HG02943 (cell line): Measurements from ENCODE around the gene TCHHL1.

Source experiments
- ATAC-seq: cut with Tn5 transposase; IDR thresholded peaks from one replicate; pipeline ENCODE4 v1.9.1; 2021; ENCODE audit warnings: mild to moderate bottlenecking, low read depth, moderate library complexity; ENCODE audit not compliant: unreplicated experiment

TCHHL1 gene

DNA sequence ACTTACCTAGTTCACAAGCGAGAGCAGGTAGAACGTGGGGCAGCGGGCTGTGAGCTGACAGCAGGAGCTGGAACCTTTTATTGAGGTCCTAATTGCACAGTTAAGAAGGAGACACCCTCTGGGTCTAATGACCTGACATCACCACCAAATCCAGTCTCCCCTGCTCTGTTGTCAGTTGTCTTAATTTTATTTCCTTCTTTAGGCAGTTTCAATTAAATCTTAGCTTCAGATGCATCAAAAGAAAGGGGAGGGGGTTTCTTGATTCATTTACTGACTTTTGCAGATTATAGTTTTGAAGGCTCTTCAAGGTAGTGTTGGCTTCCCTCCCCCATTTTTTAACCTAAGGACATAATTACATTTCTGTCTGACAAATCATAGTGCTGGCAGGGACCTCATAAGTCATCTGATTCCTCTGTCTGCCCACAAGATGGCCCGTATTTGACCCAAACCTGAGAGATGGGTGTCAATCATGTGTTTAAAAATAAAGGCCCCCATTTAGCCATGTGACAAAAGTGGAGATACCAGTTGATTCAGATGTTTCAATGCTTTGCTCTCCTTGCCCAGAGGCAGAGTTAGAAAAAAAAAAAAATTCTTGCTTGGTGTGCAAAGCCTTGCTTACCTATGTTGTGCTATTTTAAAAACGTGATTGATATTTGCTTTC, at the start of gene TCHHL1:
Gene TCHHL1, minus strand, starts transcription at position 51 of the 661 bp plus-strand sequence. CDS start 921 bp downstream, outside the sequence.
- no peak for ATAC-seq

DNA sequence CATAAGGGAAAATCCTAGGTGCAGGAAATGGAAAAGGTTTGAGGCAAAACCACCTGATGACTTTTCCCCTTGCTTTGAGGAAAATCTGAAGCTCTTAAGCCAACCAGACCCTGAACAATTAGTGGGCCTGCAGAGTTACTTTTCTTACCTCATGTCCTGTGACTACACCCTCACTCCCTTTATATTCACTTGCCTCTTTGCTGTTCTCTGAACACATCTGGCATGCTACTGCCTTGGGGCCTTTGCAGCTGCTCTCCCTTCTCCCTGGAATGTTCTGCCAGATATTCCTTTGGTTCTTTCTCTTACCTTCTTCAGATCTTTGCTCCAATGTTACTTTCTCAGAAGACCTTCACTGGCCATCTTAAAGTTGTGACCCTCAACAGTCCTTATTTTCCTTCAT, 48.4 kb upstream of the TCHHL1 start:
- ATAC-seq, result no peak

DNA sequence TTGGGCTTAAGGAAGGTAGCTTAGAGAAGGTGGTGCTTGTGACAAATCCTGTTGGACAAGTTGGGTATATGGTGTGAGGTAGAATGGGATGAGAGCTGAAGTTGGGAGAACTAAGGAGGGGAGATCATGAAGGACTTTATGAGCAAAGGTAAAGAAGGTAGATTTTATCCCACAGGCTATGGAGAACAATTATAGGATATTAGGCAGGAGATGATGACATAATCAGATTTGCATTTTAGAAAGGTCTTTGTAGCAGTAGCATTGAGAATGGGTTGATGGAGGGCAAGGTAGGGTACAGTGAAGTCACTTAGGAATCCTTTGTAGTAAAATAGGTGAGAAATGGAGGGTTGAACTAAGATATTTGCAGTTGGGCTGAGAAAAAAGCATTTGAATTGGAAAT, 41.3 kb upstream of the TCHHL1 start:
- ATAC-seq, result no peak

DNA sequence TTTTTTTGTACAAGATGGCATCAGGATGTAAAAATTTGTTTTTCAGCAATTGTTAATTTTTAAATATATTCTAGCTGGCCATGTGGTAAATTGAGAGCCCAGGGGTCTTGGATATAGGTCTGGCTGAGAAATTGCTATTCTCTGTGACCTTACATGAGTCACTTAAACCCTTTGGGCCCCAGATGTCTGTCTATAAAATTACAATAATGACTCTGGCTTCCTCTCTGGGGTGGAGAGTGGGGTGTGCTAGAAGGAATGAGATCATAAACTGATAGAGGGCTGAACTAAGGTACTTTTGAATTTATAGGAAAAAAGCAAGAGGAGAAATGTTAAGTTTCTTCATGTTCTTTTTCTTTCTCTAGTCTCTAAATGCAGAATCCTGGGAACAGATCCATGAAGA, 38.8 kb upstream of the TCHHL1 start:
- no peak for ATAC-seq

DNA sequence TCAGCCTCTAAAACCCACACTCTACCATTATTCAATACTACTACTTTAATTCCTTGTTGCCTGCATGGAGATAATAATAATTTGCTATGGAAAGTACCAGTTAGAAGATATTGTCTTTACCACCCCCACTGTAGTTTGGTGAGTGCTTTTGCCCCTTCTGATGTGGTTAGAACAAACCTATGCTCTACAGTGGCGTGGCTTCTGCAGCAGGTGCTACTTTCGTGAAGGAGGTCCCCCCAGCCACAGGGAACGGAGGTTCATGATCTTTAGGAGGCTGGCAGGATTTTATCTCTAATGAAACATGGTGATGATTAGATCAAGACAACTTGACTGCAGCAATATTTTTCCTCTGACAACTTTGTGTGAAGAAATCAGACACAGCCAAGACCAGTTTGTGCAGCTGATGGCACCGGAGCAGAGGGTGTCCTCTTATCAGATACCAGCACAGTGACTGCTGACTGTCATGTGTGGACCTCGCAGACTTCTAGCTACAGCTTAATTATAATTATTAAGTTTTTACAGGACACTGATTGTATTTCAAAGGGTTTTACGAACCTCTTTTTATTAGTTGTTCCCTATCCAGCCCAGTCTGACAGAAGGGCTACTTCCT, 37.1 kb upstream of the TCHHL1 start:
- ATAC-seq, result no peak

DNA sequence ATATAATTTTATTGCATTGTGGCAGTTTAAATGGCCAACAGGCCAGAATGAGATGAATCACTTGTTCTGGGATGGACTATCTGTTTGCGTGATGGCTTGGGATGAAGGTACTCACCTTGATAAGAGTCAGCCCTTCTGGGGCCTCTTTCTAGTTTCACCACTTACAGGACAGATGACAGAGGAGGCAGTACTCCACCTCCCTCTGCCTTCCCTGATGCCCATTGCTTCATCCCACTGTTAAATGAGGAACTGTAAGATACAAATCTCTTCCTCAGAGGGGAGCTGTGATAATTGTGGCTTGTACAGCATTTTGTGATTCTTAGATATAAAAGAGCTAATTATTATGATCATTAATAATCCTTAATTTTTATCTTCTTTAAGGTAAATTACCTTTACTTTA, 30.1 kb upstream of the TCHHL1 start:
- no peak for ATAC-seq

DNA sequence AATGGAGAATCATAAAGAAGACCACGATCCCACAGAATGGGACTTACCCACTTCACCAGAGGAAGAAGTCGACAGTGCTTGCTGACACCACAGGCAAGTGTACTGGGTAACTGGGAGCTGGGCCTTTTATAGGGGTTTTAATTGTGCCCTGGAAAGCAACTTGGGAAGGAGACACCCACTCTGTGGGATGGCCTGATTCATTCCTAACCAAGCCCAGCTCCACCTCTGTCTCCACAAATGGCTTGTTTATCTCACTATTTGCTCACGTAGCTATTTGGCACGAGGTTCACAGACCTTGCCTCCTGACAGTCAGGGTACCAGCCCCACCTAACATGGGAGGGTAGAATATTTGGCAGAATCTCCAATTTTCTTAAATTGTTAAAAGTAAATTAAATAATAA, 26.5 kb upstream of the TCHHL1 start, which contains the start of gene TCHH:
Gene TCHH, minus strand, starts transcription at position 101 of the 400 bp plus-strand sequence. CDS start 1,364 bp downstream, outside the sequence.
- ATAC-seq, result no peak

DNA sequence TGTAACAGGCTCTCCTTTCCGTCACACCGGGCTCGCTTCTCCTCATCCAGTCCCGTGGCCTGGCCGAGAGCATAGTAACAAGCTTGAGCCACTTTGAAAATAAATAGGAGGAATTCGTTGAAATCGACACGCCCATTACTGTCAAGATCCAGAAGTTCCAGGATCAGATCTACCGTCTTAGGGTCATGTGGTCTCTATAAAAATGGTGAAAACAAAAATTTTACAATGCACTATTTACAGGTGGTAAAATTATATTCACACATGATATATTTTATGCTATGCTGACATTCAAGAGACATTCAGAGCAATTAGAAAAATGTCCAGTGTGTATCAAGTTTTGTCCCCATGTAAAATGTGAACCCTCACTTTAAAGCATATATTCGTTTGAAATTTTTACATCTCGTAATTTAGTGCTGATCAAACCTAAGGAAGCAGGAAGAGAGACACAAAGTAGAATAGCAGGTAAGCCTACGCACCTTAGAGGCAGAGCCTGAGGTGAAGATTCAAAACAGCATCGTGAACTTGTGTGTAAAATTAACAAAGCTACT, 24.1 kb upstream of the TCHHL1 start:
- no peak for ATAC-seq

DNA sequence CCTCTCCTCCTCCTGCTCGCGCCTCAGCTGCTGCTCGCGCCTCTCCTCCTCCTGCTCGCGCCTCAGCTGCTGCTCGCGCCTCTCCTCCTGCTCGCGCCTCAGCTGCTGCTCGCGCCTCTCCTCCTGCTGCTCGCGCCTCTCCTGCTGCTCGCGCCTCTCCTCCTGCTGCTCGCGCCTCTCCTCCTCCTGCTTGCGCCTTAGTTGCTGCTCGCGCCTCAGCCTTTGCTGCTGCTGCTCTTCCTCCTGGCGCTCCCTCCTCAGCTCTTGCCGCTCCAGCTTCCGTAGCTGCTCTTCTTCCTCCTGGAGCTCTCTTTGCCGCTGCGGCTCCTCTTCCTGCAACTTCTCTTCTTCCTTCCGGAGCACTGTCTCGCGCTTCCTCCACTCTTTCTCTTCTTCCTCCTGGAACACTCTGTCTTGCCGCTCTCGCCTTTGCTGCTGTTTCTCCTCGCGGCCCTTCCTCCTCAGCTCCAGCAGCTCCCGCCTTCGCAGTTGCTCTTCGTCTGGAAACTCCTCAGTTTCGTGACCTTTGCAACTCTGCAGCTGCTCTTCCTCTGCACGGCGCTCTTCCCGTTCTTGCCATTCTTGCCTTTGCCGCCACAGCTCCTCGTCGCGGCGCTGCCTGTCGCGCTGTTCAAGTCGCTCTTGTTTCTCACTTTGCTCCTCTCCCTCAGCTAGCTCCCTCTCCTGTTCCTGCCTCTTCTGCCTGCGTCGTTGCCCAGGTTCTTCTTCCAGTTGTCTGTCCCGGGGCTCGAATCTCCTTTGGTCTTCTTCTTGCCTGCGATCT, 23.4 kb upstream of the TCHHL1 start:
- no peak for ATAC-seq

DNA sequence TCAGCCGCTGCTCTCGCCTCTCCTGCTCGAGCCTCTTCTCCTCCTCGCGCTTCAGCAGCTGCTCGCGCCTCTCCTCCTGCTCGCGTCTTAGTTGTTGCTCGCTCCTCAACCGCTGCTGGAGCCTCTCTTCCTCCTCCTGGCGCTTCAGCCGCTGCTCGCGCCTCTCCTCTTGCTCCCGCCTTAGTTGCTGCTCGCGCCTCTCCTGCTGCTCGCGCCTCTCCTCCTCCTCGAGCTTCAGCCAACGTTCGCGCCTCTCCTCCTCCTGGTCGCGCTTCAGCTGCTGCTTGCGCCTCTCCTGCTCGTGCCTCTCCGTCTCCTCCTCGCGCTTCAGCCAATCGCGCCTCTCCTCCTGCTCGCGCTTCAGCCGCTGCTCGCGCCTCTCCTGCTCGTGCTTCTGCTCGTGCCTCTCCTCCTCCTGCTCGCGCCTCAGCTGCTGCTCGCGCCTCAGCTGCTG, 22.7 kb upstream of the TCHHL1 start:
- ATAC-seq, result no peak

DNA sequence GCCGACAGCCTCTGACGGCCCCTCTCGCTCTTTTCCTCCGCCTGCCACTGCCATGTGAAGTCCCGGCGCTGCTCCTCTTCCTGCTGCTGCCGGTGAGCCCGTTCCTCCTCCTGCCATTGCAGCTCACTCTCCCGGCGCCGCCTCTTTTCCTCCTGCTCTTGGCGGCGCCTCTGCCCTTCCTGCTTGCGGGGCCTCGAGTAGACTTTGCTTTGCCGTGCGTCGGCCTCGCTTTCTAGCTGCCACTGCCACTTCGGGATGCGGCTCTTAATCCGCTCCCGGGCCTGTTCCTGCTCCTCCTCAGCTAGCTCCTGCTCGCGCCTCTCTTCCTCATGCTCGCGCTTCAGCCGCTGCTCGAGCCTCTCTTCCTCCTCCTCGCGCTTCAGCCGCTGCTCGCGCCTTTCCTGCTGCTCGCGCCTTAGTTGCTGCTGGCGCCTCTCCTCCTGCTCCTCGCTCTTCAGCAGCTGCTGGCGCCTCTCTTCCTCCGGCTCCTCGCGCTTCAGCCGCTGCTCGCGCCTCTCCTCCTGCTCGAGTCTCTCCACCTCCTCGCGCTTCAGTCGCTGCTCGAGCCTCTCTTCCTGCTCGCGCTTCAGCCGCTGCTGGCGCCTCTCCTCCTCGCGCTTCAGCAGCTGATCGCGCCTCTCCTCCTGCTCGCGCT, 22.1 kb upstream of the TCHHL1 start:
- no peak for ATAC-seq

DNA sequence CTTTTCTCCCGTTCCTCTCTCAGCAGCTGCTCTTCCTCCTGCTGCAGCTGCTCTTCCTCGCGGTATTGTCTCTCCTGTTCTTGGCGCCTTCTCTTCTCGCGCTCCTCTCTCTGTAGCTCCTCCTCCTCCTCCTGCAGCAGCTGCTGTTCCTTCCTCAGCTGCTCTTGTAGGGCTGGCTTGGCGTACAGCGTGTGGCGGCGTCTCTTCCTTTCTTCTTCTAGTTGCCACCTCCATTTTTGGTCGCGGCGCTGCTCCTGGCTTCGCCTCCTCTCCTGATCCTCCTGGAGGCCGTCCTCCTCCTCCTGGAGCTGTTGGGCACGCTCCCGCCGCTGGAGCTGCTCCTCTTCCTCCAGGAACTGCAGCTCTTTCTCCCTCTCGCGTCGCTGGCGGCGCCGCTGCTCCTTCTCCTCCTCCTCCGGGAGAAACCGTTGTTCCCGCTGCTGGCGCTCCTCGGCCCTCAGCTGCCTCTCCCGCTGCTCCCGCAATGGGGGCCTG, 21.5 kb upstream of the TCHHL1 start:
- no peak for ATAC-seq

DNA sequence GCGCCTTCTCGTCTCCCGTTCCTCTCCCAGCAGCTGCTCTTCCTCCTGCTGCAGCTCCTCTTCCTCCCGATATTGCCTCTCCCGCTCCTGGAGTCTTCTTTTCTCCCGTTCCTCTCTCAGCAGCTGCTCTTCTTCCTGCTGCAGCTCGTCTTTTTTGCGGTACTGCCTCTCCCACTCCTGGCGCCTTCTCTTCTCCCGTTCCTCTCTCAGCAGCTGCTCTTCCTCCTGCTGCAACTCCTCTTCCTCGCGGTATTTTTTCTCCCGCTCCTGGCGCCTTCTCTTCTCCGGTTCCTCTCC, 21.1 kb upstream of the TCHHL1 start:
- no peak for ATAC-seq

DNA sequence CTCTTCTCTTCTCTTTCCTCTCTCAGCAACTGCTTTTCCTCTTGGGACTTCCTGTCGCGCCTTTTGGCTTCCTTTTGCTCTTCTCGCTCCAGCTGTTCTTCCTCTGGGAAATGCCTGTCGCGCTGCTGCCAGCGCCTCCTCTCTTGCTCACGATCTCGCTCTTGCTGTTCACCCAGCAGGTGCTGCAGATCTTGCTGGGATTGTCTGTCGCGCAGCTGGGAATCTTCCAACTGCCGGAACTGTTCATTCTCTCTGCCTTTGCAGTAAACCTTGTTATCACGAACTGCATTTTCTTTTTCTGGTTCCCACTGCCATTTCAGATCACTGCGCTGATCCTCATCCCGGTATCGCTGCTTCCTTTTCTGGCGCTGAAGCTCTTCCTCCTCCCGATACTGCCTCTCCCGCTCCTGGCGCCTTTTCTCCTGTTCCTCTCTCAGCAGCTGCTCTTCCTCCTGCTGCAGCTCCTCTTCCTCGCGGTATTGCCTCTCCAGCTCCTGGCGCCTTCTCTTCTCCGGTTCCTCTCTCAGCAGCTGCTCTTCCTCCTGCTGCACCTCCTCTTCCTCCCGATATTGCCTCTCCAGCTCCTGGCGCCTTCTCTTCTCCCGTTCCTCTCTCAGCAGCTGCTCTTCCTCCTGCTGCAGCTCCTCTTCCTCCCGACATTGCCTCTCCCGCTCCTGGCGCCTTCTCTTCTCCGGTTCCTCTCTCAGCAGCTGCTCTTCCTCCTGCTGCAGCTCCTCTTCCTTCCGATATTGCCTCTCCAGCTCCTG, 20.6 kb upstream of the TCHHL1 start:
- no peak for ATAC-seq

DNA sequence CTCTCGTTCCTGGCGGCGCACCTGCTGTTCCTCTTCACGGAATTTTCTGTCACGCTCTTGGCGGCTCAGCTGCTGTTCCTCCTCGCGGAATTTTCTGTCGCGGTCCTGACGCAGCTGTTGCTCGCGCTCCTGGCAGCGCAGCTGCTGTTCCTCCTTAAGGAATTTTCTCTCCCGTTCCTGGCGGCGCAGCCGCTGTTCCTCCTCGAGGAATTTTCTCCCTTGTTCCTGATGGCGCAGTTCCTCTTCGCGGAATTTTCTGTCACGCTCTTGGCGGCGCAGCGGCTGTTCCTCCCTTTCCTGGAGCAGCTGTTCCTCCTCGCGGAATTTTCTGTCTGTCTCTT, 20.0 kb upstream of the TCHHL1 start:
- ATAC-seq, result no peak

DNA sequence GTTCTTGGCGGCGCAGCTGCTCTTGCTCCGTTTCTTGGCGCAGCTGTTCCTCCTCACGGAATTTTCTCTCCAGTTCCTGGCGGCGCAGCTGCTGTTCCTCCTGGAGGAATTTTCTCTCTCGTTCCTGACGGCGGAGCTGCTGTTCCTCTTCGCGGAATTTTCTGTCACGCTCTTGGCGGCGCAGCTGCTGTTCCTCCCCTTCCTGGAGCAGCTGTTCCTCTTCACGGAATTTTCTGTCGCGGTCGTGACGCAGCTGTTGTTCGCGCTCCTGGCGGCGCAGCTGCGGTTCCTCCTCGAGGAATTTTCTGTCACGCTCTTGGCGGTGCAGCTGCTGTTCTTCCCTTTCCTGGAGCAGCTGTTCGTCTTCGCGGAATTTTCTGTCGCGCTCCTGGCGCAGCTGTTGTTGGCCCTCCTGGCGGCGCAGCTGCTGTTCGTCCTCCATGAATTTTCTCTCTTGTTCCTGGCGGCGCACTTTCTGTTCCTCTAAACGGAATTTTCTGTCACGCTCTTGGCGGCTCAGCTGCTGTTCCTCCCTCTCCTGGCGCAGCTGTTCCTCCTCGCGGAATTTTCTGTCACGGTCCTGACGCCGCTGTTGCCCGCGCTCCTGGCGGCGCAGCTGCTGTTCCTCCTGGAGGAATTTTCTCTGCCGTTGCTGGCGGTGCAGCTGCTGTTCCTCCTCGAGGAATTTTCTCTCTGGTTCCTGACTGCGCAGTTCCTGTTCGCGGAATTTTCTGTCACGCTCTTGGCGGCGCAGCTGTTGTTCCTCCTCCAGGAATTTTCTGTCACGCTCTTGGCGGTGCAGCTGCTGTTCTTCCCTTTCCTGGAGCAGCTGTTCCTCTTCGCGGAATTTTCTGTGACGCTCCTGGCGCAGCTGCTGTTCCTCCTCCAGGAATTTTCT, 19.4 kb upstream of the TCHHL1 start:
- ATAC-seq, result no peak

DNA sequence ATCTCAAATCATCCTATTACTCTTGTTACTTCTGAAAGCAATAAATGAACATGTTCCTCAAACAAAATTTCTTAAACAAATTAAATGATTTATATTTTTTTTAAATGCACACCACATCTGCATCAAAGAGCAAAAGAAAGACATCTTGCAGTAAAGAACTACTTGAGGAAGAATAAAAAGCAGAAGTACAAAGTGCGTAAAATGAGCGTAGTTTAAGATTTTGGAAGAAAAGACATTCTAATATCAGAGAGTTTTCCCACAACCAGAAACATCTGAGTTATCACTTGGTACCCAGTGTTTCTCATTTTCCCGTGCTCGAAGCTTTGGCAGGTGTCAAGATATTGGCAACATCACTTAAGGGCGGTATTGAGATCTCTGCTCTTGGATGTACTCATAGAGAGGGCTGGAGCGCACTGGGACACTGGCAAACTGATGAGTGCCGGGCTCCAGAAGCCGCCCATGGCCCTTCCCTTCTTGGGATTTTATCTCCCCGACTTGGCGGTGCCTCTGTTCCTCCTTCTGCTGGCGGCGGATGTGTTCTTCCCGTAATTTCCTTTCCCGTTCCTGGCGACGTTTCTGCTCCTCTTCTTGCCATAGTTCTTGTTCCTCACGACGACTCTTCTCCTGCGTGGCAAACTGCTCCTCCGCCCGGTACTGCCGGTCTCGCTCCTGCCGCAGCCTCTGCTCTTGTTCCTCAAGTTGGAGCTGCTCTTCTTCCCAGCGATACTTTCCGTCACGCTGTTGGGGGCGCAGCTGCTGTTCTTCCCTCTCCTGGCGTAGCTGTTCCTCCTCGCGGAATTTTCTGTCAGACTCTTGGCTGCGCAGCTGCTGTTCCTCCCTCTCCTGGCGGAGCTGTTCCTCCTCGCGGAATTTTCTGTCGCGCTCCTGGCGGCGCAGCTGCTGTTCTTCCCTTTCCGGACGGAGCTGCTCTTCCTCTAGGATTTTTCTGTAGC, 18.4 kb upstream of the TCHHL1 start:
- no peak for ATAC-seq

DNA sequence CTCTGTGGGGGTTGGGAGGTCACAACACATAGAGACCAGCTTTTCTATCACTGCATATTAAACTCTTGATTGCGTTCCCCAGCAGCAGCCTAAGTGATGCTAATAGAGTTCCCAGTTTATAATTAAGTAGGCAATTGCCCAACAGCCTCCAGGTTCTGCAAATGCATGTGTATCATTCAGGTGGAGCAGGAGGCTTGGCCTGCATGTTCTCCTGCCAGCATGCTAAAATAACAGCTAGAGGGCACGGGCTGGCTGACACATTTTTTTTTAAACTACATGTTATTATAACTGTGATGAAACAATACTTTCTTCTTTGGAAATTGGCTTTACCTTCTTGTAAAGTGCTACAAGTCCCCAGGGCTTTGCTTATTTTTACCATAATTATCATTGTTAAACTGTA, 16.0 kb upstream of the TCHHL1 start:
- no peak for ATAC-seq
